ENCODE measurements around the gene NFILZ.

DNA sequence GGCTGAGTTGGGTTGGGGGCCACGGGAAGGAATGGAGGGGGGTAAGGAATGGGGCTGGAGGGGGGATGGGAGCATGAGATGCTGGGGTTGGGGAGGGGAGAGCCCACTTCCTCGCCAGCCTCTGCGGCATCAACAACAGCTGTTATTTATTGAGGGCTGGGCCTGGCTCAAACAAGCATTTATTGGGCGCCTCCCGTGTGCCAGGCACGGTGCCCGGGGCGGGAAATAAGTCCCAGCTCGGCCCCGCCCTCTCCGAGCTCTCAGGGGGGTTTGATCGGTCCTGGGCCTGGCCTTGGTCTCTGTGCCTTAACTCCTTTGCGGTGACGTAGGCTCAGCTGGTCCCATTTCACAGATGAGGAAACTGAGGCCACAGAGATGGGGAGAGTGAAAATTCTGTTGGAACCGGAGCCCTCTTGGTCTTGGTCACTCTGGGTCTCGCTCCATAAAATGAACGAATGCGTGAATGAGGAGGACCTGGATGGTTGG, 19.0 kb upstream of the NFILZ start:
- TF ChIP-seq, protein P1, sequence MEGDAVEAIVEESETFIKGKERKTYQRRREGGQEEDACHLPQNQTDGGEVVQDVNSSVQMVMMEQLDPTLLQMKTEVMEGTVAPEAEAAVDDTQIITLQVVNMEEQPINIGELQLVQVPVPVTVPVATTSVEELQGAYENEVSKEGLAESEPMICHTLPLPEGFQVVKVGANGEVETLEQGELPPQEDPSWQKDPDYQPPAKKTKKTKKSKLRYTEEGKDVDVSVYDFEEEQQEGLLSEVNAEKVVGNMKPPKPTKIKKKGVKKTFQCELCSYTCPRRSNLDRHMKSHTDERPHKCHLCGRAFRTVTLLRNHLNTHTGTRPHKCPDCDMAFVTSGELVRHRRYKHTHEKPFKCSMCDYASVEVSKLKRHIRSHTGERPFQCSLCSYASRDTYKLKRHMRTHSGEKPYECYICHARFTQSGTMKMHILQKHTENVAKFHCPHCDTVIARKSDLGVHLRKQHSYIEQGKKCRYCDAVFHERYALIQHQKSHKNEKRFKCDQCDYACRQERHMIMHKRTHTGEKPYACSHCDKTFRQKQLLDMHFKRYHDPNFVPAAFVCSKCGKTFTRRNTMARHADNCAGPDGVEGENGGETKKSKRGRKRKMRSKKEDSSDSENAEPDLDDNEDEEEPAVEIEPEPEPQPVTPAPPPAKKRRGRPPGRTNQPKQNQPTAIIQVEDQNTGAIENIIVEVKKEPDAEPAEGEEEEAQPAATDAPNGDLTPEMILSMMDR (IDR thresholded peaks at IDR 0.05): no peak
- no peak for TF ChIP-seq EZH2phosphoT487 (IDR thresholded peaks at IDR 0.05)

Data from neural progenitor cell (in vitro differentiated cells).